Stimulated activated CD8-positive, alpha-beta memory T cell treated with anti-CD3 and anti-CD28 coated beads, Interleukin-4, amount 100 ng/mL, for 24 hours (primary cell): ENCODE results near the gene TAF3.

Experiments
- DNase-seq: peaks from one replicate; pipeline ENCODE4 v3.0.0-alpha.2; 2020; ENCODE audit warnings: low read depth

TAF3 gene

GRCh38 chr10:7886056-7886455, 67.8 kb downstream of the TAF3 start:
- no peak for DNase-seq

GRCh38 chr10:7887174-7887816, 69.0 kb downstream of the TAF3 start:
- no peak for DNase-seq

GRCh38 chr10:7889947-7890542, 71.7 kb downstream of the TAF3 start:
- DNase-seq: no peak

- no peak for DNase-seq
Observed at GRCh38 chr10:7890781-7891180, 72.5 kb downstream of the TAF3 start.

- DNase-seq: no peak
Observed at GRCh38 chr10:7891634-7892033, 73.3 kb downstream of the TAF3 start.

- DNase-seq: no peak
Observed at GRCh38 chr10:7892146-7892545, 73.8 kb downstream of the TAF3 start.

GRCh38 chr10:7895699-7896090, 77.4 kb downstream of the TAF3 start:
- no peak for DNase-seq

GRCh38 chr10:7896297-7896696, 78.0 kb downstream of the TAF3 start:
- DNase-seq: no peak

GRCh38 chr10:7901256-7901655, 83.0 kb downstream of the TAF3 start:
- DNase-seq: no peak

- no peak for DNase-seq
Observed at GRCh38 chr10:7902413-7902812, 84.1 kb downstream of the TAF3 start.

GRCh38 chr10:7903851-7904250, 85.5 kb downstream of the TAF3 start:
- no peak for DNase-seq

GRCh38 chr10:7906128-7906527, 87.8 kb downstream of the TAF3 start:
- no peak for DNase-seq

- no peak for DNase-seq
Observed at GRCh38 chr10:7908541-7909210, 90.4 kb downstream of the TAF3 start.

- DNase-seq: no peak
Observed at GRCh38 chr10:7913126-7913872, 95.0 kb downstream of the TAF3 start.

GRCh38 chr10:7915923-7916536, 97.7 kb downstream of the TAF3 start:
- DNase-seq: no peak

GRCh38 chr10:7917736-7918135, 99.4 kb downstream of the TAF3 start:
- DNase-seq: no peak

- DNase-seq: no peak
Observed at GRCh38 chr10:7922707-7923106, 104.4 kb downstream of the TAF3 start.

- no peak for DNase-seq
Observed at GRCh38 chr10:7928536-7928935, 110.2 kb downstream of the TAF3 start.

GRCh38 chr10:7932301-7933036, 114.2 kb downstream of the TAF3 start:
- DNase-seq: no peak

GRCh38 chr10:7933262-7933661, 115.0 kb downstream of the TAF3 start:
- no peak for DNase-seq

GRCh38 chr10:7933757-7934156, 115.5 kb downstream of the TAF3 start:
- no peak for DNase-seq
